Epithelial cell of proximal tubule (primary cell): ENCODE results near the gene PMFBP1. TPM values are rescaled to one million over a fixed set of nuclear protein-coding genes. Genes with fewer than 3 reads are reported as not detected.

Source experiments
- DNase-seq: peaks from one replicate; pipeline ENCODE4 v3.0.0-alpha.2; 2011; ENCODE audit warnings: low read depth
- H3K4me3 ChIP-seq: 2 replicates; pipeline ENCODE4 v1.5.1; 2011; ENCODE audit warnings: low read depth, mild to moderate bottlenecking, low read length
- CTCF ChIP-seq: conservative IDR thresholded peaks from 2 replicates; pipeline ENCODE4 v1.5.1; 2012; ENCODE audit warnings: low read depth, mild to moderate bottlenecking, low read length
- total RNA-seq: library from RNA; depleted of rRNA; stranded (reverse); fragments of >200 nt; gene quantifications from 2 replicates; pipeline ENCODE4 v1.2.3, GENCODE V29; 2015

PMFBP1 gene
- total RNA-seq, result 0.52 and 1.2 TPM in 2 replicates

GRCh38 chr16:72172105-72173034 lies at the start of gene PMFBP1:
Gene PMFBP1 (minus strand): TSS chr16:72172155. CDS start chr16:72171208, 947 bp downstream.
- no peak for TF ChIP-seq CTCF
- no peak within 1 kb of the TSS for H3K4me3 ChIP-seq
- peak; percentile 44 for DNase-seq

- DNase-seq, result no peak
- no peak overlapping the region for H3K4me3 ChIP-seq
- no peak for TF ChIP-seq CTCF
Observed at GRCh38 chr16:72221630-72222024, 49.7 kb upstream of the PMFBP1 start.

GRCh38 chr16:72220875-72221629 lies 49.1 kb upstream of the PMFBP1 start:
- TF ChIP-seq CTCF, result no peak
- no peak for DNase-seq
- no peak overlapping the region for H3K4me3 ChIP-seq

GRCh38 chr16:72219282-72219681 lies 47.3 kb upstream of the PMFBP1 start:
- H3K4me3 ChIP-seq, result no peak overlapping the region
- DNase-seq, result no peak
- TF ChIP-seq CTCF, result no peak

- TF ChIP-seq CTCF, result no peak
- no peak overlapping the region for H3K4me3 ChIP-seq
- no peak for DNase-seq
Observed at GRCh38 chr16:72216767-72217166, 44.8 kb upstream of the PMFBP1 start.

GRCh38 chr16:72214821-72215220 lies 42.9 kb upstream of the PMFBP1 start:
- no peak for DNase-seq
- TF ChIP-seq CTCF, result no peak
- no peak overlapping the region for H3K4me3 ChIP-seq
